ENCODE measurements around the gene NDUFAF7. TPM values are rescaled to one million over a fixed set of nuclear protein-coding genes. Genes with fewer than 3 reads are reported as not detected.
"Not testable (repeated sequence)": the region's sequence is repeated elsewhere in the genome, so short reads cannot be mapped to it uniquely, and the experiment has no call there.

Gene NDUFAF7
- total and polyA plus RNA-seq, 2 experiments from 2014 or later = 25.0 to 28.0 TPM

- Histone ChIP-seq H3K27ac (no peak overlapping the region), H3K4me1 (ENCODE audit: low read depth) (no peaks in the 10 kb centered on the region), H3K36me3 (peaks cover 24% of the 10 kb centered on the region), H3K27me3 (no peaks in the 10 kb centered on the region), H3K4me3 (no peak overlapping the region), H3K9me3 (ENCODE audit: low read depth) (no peaks in the 10 kb centered on the region)
- DNase-seq (ENCODE audit: low read depth in 1 of 2, low spot score in 1 of 2) = no peak
- no peak for TF ChIP-seq CTCF (IDR thresholded peaks at IDR 0.05; ENCODE audit: low read depth, low read length)
Measured at GRCh38 chr2:37198681-37199065, 32.8 kb upstream of the NDUFAF7 start.

GRCh38 chr2:37201208-37201607 is 30.2 kb upstream of the NDUFAF7 start:
- no peak for TF ChIP-seq CTCF (IDR thresholded peaks at IDR 0.05; ENCODE audit: low read depth, low read length)
- no peak for DNase-seq (ENCODE audit: low read depth in 1 of 2, low spot score in 1 of 2)
- Histone ChIP-seq H3K36me3 (peaks cover 39% of the 10 kb centered on the region), H3K4me1 (ENCODE audit: low read depth) (no peaks in the 10 kb centered on the region), H3K9me3 (ENCODE audit: low read depth) (no peaks in the 10 kb centered on the region), H3K27me3 (no peaks in the 10 kb centered on the region), H3K27ac (no peak overlapping the region), H3K4me3 (no peak overlapping the region)

- no peaks in the 10 kb centered on the region for H3K4me1 ChIP-seq (ENCODE audit: low read depth)
- no peak overlapping the region for H3K4me3 ChIP-seq
- no peaks in the 10 kb centered on the region for H3K9me3 ChIP-seq (ENCODE audit: low read depth)
- TF ChIP-seq CTCF (IDR thresholded peaks at IDR 0.05; ENCODE audit: low read depth, low read length) = no peak
- H3K27ac ChIP-seq = no peak overlapping the region
- H3K27me3 ChIP-seq = no peaks in the 10 kb centered on the region
- peaks cover 40% of the 10 kb centered on the region for H3K36me3 ChIP-seq
- no peak for DNase-seq (ENCODE audit: low read depth in 1 of 2, low spot score in 1 of 2)
Measured at GRCh38 chr2:37201766-37202165, 29.7 kb upstream of the NDUFAF7 start.

GRCh38 chr2:37203708-37204107 is 27.8 kb upstream of the NDUFAF7 start:
- Histone ChIP-seq H3K4me3 (no peak overlapping the region), H3K36me3 (peaks cover 40% of the 10 kb centered on the region), H3K4me1 (ENCODE audit: low read depth) (no peaks in the 10 kb centered on the region), H3K27ac (no peak overlapping the region), H3K9me3 (ENCODE audit: low read depth) (no peaks in the 10 kb centered on the region), H3K27me3 (no peaks in the 10 kb centered on the region)
- TF ChIP-seq CTCF (IDR thresholded peaks at IDR 0.05; ENCODE audit: low read depth, low read length) = no peak
- no peak for DNase-seq (ENCODE audit: low read depth in 1 of 2, low spot score in 1 of 2)

GRCh38 chr2:37205071-37205661 is 26.3 kb upstream of the NDUFAF7 start:
- H3K27ac ChIP-seq; DNase-seq (ENCODE audit: low read depth in 1 of 2, low spot score in 1 of 2); H3K4me3 ChIP-seq; H3K4me1 ChIP-seq (ENCODE audit: low read depth); H3K9me3 ChIP-seq (ENCODE audit: low read depth); H3K27me3 ChIP-seq: not testable (repeated sequence)
- H3K36me3 ChIP-seq = peaks cover 49% of the 10 kb centered on the region

- Histone ChIP-seq H3K4me1 (ENCODE audit: low read depth) (no peaks in the 10 kb centered on the region), H3K9me3 (ENCODE audit: low read depth) (no peaks in the 10 kb centered on the region), H3K27ac (no peak overlapping the region), H3K4me3 (no peak overlapping the region), H3K36me3 (peaks cover 54% of the 10 kb centered on the region), H3K27me3 (no peaks in the 10 kb centered on the region)
- no peak for TF ChIP-seq CTCF (IDR thresholded peaks at IDR 0.05; ENCODE audit: low read depth, low read length)
- no peak for DNase-seq (ENCODE audit: low read depth in 1 of 2, low spot score in 1 of 2)
Measured at GRCh38 chr2:37205689-37206341, 25.6 kb upstream of the NDUFAF7 start.

GRCh38 chr2:37206760-37207159 is 24.7 kb upstream of the NDUFAF7 start:
- H3K27me3 ChIP-seq; H3K4me1 ChIP-seq (ENCODE audit: low read depth); H3K4me3 ChIP-seq; DNase-seq (ENCODE audit: low read depth in 1 of 2, low spot score in 1 of 2); H3K27ac ChIP-seq; H3K9me3 ChIP-seq (ENCODE audit: low read depth): not testable (repeated sequence)
- H3K36me3 ChIP-seq = peaks cover 55% of the 10 kb centered on the region

Measured in cardiac muscle cell (in vitro differentiated cells and primary cell).